Stromal cell of bone marrow (primary cell): ENCODE data around the gene CACHD1.
"Not testable (repeated sequence)": the region's sequence is repeated elsewhere in the genome, so short reads cannot be mapped to it uniquely, and the experiment has no call there.

ENCODE experiments used
- DNase-seq: peaks from one replicate; pipeline ENCODE4 v3.0.0-alpha.2; 2012; ENCODE audit warnings: low read depth

CACHD1 gene

DNA sequence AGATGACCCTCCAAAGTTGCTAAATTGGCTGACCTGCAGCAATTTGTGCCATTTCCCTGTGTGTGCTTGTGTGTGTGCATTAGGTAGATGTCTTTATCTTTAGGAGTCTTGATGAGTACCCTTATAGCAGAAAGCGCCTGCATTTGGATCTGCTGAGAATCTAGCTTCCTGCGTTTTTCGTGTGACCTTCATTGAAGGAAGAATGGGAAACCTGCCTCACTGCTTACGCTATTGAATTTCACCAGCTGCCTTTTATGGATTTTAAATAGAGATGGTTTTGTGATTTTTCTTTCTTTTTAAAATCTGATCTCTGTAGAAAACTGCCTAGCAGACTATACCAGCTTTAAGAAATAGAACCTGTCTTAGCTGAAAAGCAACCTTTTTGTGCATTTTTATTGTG, 124.5 kb downstream of the CACHD1 start:
- no peak for DNase-seq

DNA sequence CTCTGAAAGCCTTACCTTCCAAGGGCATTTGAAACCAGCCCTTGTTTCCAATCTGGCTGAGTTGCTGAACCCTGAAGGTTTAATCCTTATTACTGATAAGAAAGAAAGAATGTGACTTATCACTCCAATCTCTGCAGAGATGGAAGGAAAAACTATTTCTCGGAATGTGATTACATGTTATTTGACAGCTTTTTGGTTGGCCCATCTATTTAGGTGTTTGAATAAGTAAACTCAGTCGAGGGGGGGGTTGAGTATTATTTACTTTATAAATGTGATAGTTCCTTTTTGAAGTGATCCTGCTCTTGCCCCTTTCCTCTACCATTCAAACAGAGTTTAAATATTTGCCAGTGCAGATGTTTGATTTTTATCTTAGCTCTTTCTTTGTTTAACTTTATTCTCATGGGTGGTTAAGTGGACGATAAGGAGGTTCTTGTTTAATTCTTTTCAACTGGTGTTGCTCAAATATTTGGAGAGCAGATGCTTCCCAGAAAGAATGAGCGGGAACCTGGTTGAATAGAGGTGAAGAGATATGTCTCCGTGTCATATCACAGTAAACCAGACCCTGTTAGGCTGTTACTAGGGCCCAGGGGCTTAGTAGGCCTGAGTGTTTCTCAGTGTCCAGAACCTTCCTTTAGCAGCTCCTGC, 126.1 kb downstream of the CACHD1 start:
- DNase-seq, result no peak

DNA sequence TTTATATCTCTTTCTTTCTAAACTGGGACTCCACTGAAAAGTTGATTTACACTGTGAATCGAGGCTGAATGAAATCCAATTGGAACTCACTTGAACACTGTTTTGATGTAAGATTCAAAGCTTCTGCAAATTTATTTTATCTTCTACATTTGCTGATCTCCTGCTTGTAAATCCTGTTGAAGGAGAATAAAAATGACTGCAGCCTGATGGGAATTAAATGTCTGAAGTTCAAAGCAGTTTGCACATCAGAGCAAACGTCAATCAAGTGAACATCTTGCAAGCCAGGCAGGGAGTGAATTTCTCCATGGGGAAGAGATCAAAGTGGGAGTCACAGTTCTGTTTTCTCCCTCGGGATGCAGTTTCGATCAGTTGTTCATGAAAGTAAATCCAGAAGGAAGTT, 127.2 kb downstream of the CACHD1 start:
- DNase-seq, result no peak

- no peak for DNase-seq
Observed at GRCh38 chr1:64598100-64598571, 128.2 kb downstream of the CACHD1 start.

GRCh38 chr1:64599242-64599641, 129.3 kb downstream of the CACHD1 start:
- DNase-seq, result no peak

DNA sequence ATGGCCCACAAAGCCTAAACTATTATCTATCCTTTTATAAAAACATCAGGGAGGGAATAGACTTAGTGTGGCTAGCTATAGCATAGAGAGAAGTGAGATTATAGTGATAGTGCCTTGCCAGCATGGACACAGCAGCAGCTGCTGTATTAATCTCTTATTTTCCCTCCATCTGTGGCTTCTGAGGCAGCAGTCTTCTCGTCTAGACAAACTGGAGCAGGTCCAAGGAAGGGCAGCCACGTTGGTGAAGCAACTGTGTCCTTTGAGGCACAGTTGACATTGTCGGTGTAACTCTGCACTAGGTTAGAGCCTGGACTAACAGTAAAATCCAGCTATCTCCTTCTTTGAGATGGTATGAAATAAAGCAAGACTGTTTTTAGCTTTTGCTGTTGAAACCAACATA, 131.3 kb downstream of the CACHD1 start:
- no peak for DNase-seq

DNA sequence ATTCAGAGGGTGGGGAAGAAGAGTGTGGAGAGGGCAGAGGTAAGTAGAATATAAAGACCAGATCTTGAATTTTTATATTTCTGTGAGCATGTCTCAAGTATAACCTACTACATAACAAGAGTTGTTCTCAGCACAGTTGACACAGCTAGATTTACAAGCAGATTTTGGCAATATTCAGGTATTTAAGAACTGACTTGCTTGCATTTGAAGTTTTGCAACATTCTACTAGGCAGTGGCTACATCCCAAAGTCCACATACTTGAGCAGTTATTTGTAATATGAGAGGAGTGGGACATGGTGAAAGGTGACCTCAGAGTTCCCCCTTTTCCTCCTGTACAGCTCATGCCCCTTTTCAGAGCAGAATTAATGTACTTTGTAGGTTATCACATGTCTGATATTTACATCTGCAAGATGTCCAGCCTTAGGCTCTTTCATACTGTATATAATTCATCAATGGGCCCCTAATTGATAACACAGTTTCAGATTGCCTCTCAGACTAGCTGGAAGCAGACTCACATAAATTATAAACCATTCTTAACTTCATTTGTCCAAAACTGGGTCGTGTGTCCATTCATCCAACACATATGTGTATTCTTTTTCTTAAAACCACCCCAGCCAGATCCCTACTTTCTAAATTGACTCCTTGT, 138.2 kb downstream of the CACHD1 start:
- DNase-seq, result no peak

GRCh38 chr1:64608651-64609048, 138.7 kb downstream of the CACHD1 start:
- DNase-seq, result no peak

- DNase-seq, result not testable (repeated sequence)
Observed at GRCh38 chr1:64610950-64611349, 141.0 kb downstream of the CACHD1 start.

GRCh38 chr1:64616039-64616438, 146.1 kb downstream of the CACHD1 start:
- DNase-seq, result no peak

DNA sequence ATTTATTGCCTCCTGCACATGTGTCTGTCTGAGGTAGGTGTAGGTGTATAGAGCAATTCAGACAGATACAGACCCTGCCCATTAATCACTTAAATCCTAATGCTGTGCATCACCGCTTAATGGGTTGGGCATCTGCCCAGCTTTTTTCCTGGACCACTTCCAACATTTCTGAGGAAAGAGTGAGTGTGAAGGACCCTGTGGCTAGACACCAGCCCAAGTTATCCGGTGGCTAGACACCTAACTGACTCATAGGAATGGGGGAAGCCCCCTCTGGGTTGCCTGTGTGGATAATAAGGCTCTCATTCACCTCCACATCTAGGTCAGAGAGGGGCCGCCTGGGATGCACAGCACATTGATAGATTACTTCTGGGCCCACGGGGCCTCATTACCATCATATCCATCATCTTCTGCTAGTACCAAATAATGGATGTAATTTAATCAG, 153.8 kb downstream of the CACHD1 start:
- no peak for DNase-seq

GRCh38 chr1:64624218-64624713, 154.3 kb downstream of the CACHD1 start:
- peak; percentile 39 for DNase-seq

DNA sequence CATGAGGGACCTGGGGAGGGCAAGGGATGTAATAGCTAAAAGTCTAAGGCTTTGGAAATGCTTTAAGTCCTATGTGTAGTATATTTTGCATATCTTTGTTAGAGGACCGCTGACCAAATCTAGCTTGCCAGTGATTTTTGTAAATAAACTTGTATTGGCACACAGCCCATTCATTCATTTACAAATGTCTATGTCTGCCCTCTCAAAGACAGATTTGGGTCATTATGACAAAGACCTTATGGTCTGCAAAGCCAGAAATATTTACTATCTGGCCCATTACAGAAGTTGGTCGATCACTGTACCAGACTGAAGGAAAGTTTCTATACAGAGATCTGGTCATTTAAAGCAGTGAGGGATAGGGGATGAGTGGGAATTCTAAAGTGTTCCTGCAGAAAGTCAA, 154.9 kb downstream of the CACHD1 start:
- DNase-seq, result no peak

DNA sequence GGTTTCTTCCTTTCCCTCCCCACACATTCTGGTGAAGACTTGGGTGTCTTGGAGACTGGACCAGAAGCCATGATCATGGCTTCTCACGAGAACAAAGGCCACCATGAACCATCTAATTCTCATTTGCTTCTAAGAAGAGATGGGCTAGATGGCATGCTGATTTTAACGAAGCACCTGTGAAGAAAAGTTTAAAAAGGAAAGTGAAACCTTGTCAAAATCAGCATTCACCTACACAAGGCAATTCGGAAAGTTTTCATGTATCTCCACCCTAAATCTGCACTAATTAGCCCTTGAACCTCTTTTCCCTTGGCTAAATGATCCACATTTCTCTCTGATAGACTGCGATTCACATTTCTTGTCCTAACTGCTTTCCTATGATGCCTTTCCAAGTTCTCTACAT, 160.7 kb downstream of the CACHD1 start:
- DNase-seq, result no peak

GRCh38 chr1:64631346-64632034, 161.6 kb downstream of the CACHD1 start:
- no peak for DNase-seq

- DNase-seq, result no peak
Observed at GRCh38 chr1:64632936-64633335, 163.0 kb downstream of the CACHD1 start.

GRCh38 chr1:64645735-64646134, 175.8 kb downstream of the CACHD1 start:
- DNase-seq, result no peak

- DNase-seq, result no peak
Observed at GRCh38 chr1:64650411-64650810, 180.5 kb downstream of the CACHD1 start.

- DNase-seq, result no peak
Observed at GRCh38 chr1:64651841-64652240, 181.9 kb downstream of the CACHD1 start.

GRCh38 chr1:64653466-64653865, 183.5 kb downstream of the CACHD1 start:
- no peak for DNase-seq

DNA sequence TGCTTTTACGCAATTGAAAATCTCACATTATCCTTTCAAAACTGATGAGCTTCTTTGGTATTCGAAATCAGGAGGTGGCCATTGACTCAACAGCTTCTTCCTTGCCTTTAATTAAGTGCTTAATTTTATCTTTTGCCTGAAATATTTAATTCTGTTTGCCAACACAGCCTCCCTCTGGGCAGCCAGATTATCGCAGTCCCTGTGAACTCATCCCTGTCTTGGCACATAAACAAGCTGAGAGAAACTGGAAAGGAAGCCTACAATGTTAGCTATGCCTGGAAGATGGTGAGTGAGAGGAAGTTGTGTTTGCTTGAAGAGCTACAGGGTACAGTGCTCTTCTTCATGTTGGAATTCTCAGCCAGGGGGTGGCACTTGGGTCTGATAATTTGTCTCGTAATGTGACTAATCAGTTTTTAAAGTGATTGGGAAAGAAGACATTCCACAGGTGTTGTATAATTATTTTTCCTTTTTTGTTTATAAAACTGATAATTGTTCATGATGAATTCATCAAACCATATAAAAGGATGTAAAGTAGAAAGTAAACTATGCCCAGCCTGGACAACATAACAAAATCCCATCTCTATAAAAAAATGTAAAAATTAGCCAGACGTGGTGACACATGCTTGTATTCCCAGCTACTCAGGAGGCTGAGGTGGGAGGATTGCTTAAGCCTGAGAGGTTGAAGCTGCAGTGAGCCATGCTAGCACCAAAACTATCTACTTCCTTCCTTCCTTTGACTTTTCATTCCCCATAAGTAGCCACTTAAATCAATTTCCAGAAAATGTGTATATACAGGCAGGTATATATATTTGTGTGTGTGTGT, 184.8 kb downstream of the CACHD1 start:
- no peak for DNase-seq

DNA sequence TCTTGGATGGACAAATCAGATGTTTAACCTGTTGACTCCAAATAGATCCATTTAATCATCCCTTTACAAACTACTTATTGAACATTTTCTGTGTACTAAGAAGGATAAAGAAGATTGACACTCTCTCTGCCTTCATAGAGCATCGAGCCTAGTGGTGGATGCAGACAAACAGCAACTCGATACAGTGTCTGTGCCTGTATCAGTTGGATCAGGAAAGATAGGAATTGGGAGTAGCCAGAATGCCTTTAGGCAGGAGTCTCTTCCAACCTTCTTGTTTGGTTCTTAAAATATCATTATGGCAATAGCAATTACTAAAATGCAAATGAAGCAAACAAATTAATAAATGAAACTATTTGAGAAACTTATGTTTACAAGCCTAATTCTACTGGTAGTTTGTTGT, 185.9 kb downstream of the CACHD1 start:
- DNase-seq, result no peak
